Right hindlimb (tissue), 1 donor: ENCODE measurements around the gene GIMAP2.

Experiments
- DNase-seq: peaks from one replicate; pipeline ENCODE4 v3.0.0-alpha.2; 2018

The GIMAP2 gene

DNA sequence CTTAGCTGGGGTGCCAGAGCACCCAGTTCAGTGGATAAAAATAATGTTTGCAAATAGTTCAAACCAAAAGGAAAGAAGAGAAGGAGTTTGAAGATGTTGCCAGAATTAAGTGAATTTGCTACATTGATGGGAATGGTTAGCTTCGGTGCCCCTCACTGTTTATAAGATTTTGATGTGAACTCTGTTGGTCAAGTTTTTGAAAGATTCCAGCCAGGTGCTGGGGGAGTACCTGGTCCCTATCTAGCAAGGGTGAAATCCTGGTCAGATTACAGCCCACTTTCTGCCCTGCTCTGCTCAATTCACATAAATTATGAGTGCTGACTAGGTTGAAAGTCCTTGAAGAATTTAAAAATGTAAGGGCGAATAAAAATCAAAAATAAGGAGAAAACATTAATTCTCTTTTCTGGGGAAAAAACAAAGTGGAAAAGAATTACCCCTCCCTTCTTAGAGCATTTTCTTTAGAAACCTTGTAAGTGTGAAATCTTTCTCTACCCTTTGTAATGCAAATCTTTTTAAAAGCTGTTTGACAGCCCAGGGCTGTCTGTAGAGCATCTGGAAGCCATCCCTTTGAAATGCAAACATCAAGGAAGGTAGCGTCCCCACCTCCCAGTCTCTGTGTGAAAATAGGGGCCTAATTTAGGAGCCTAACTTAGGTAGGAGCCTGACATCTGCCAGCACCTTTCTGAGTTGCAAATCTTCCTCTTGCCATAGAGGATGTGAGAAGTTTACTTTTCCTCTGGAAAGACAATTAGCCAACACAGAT is 50.3 kb downstream of the GIMAP2 start:
- no peak for DNase-seq

DNA sequence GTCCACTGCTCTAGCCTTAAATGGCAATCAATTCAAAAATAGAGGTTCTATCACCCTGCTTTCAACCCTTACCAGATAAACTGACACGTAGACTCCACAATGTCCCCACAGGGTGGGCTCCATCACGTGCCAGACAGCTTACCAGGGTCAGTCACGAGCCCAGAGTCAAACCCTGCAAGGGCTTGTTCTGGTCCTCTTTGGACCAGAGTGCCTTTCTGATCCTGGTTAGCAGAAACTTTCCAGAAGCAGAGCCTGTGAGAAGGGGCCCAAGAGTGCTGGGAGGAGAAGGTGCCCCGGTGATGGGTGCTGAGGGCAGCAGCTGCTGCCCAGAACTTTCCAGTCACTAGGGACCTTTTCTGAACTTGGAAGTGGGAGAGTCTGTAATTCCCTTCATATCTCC is 51.4 kb downstream of the GIMAP2 start:
- DNase-seq, result no peak

DNA sequence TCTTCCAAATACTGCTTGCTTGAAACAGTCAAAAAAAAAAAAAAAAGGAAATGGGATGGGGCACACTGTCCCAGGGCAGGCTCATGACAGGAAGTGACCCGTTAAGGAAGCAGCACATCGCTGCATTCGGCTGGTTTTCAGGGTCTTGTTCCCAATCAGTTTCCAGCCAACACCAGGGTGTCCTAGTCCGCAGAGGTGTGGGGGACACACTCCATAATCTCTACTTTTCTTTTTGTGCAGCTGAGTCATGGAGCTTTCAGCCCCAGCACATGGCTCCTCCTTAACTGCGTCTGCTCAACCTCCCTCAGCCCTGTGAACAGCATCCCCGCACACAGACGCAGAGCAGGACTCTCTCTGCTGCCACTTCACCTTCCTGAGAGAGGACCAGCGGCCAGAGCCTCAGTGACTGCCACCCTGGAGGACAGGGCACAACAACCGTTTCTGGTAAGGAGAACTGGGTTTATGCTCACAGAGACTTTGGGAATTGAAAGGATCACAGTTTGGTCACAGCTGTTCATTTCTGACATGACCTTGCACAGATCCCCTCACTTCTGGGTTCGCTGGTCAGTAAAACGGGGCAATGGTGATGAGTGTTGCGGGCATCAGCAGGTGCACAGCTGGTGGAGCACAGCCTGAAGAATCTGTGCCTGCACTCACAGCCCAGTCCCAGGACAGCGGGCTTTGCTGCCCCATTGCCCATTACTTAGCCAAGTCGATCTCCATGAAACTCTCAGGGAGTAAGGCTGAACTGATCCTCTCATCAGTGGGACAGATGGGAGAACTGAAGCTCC is 52.0 kb downstream of the GIMAP2 start, which contains the start of gene GIMAP5:
Gene GIMAP5 (plus strand): TSS at position 154 of the 791 bp plus-strand sequence. CDS start 3,467 bp downstream, outside the sequence.
- no peak for DNase-seq

DNA sequence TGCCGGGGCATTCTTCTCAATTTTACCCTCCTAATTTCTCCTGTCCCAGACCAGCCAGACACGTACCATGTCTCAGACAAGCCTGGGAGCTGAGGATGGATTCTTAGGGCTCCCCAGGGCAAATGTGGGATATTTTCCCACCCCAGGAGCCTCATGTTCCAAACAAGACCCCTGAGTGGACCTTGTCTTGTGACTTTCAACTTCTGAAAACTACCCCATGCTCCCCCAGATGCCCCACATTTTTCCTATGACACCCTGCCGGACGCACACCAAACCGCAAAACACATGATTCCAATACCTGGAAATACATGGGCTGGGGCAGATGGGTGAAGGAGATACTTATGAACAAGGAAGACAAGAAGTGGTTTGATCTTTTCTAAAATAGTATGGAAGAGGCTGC is 52.6 kb downstream of the GIMAP2 start:
- DNase-seq, result no peak

DNA sequence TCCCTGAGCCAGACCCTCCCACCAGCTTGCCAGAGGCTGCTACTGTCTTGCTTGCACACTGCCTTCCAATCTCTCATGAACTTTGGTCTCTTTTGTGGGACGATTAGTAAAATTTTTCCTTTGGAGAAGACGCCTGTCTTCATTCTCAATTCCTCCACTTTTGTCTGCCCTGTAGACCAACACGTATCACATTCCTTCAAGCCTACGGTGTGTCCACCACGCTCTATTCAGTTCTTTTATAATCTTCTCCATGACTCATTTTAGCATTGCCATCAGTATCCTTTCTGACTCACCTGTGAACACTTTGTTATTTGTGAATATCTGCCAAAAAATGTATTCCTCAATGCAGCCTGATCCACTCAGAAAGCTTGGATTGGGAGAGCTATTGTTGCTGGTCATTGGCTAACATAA is 53.1 kb downstream of the GIMAP2 start:
- no peak for DNase-seq

DNA sequence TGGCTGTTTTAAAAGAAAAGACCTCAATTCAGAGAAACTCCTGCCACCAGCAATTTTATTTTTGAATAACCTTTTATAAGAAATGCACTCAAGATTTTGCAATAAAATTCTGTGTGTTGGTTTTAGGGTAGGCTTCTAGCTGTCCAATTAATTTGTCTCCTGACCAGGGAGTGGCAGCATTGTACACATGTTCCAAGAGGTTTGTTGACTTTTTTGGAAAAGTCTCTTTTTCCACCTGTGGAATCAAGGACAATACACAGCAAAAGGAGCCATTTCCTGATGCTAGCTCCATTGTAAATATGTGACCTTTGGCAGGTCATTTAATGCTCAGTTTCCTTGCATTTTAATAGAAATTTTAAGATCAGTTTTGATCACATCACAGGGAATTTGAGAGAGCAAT is 53.5 kb downstream of the GIMAP2 start:
- DNase-seq, result no peak

DNA sequence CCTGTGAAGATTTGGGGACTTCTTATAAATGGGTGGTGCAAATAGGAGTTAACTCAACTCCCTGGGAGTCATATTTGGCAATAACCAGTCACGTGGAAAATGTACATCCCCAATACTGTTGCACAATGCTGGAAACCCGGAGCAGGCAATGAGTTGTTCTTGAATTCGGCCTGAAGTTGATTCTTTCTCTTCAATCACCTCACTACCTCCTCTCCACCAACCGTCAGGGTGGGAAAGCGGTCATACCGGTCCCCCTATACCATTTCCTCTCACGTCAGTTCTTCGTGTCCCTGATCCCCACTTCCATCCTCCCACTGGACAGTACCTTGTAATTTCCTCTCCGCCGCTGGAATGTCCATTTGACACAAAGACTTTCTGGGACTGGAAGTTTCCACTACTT is 54.5 kb downstream of the GIMAP2 start:
- DNase-seq, result no peak

DNA sequence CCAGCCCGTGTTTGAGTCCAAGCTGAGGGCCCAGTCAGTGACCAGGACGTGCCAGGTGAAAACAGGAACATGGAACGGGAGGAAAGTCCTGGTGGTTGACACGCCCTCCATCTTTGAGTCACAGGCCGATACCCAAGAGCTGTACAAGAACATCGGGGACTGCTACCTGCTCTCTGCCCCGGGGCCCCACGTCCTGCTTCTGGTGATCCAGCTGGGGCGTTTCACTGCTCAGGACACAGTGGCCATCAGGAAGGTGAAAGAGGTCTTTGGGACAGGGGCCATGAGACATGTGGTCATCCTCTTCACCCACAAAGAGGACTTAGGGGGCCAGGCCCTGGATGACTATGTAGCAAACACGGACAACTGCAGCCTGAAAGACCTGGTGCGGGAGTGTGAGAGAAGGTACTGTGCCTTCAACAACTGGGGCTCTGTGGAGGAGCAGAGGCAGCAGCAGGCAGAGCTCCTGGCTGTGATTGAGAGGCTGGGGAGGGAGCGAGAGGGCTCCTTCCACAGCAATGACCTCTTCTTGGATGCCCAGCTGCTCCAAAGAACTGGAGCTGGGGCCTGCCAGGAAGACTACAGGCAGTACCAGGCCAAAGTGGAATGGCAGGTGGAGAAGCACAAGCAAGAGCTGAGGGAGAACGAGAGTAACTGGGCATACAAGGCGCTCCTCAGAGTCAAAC is 56.9 kb downstream of the GIMAP2 start:
- no peak for DNase-seq
